Measurements from ENCODE around the gene OMP.

The OMP gene

GRCh38 chr11:77055101-77055561, 47.5 kb upstream of the OMP start:
- Histone ChIP-seq H3F3A (ENCODE audit: insufficient read depth, low read length) (no peaks in the 10 kb centered on the region), H3K36me3 (replicated peaks; ENCODE audit: insufficient read depth, low read length) (no peaks in the 10 kb centered on the region)
- TF ChIP-seq EZH2 (optimal IDR thresholded peaks at IDR 0.05; ENCODE audit: low read depth, low read length) (no peak), EZH2phosphoT487 (IDR thresholded peaks at IDR 0.05; ENCODE audit: low read length) (no peak), CTCF (IDR thresholded peaks at IDR 0.05; ENCODE audit: low read length) (no peak)

GRCh38 chr11:77055913-77056312, 46.7 kb upstream of the OMP start:
- Histone ChIP-seq H3F3A (ENCODE audit: insufficient read depth, low read length) (no peaks in the 10 kb centered on the region), H3K27ac (ENCODE audit: low read length) (no peak overlapping the region)

More at GRCh38 chr11:77055101-77055561, 47.5 kb upstream of the OMP start:
- no peak overlapping the region for H3K4me3 ChIP-seq (ENCODE audit: low read length)
- DNase-seq = no peak
- no peaks in the 10 kb centered on the region for H3K9me2 ChIP-seq (replicated peaks; ENCODE audit: insufficient read depth, low read length)
- H3K4me1 ChIP-seq (ENCODE audit: low read length) = no peaks in the 10 kb centered on the region
- H3K27me3 ChIP-seq (replicated peaks; ENCODE audit: insufficient read depth, low read length) = no peaks in the 10 kb centered on the region
- no peak overlapping the region for H3K9ac ChIP-seq (ENCODE audit: low read length)
- no peak overlapping the region for H3K27ac ChIP-seq (ENCODE audit: low read length)
- no peak overlapping the region for H2AFZ ChIP-seq (ENCODE audit: low read length)
- H3K79me2 ChIP-seq (ENCODE audit: low read length) = no peaks in the 10 kb centered on the region
- no peak overlapping the region for H3K4me2 ChIP-seq (ENCODE audit: low read depth, low read length)
- H4K20me1 ChIP-seq (ENCODE audit: insufficient read depth, low read length) = no peaks in the 10 kb centered on the region
- no peaks in the 10 kb centered on the region for H3K9me3 ChIP-seq (replicated peaks; ENCODE audit: insufficient read depth, low read length)

GRCh38 chr11:77056814-77057402, 45.7 kb upstream of the OMP start:
- H3K4me3 ChIP-seq (ENCODE audit: low read length) = no peak overlapping the region
- no peaks in the 10 kb centered on the region for H3K79me2 ChIP-seq (ENCODE audit: low read length)
- no peaks in the 10 kb centered on the region for H3K4me1 ChIP-seq (ENCODE audit: low read length)
- H3K27me3 ChIP-seq (replicated peaks; ENCODE audit: insufficient read depth, low read length) = no peaks in the 10 kb centered on the region
- no peak overlapping the region for H2AFZ ChIP-seq (ENCODE audit: low read length)
- no peak overlapping the region for H3K9ac ChIP-seq (ENCODE audit: low read length)
- H3K9me3 ChIP-seq (replicated peaks; ENCODE audit: insufficient read depth, low read length) = no peaks in the 10 kb centered on the region
- H3K27ac ChIP-seq (ENCODE audit: low read length) = no peak overlapping the region
- no peaks in the 10 kb centered on the region for H3K9me2 ChIP-seq (replicated peaks; ENCODE audit: insufficient read depth, low read length)
- TF ChIP-seq EZH2 (optimal IDR thresholded peaks at IDR 0.05; ENCODE audit: low read depth, low read length) (no peak), EZH2phosphoT487 (IDR thresholded peaks at IDR 0.05; ENCODE audit: low read length) (no peak), CTCF (IDR thresholded peaks at IDR 0.05; ENCODE audit: low read length) (no peak)
- no peaks in the 10 kb centered on the region for H3K36me3 ChIP-seq (replicated peaks; ENCODE audit: insufficient read depth, low read length)
- H4K20me1 ChIP-seq (ENCODE audit: insufficient read depth, low read length) = no peaks in the 10 kb centered on the region
- H3F3A ChIP-seq (ENCODE audit: insufficient read depth, low read length) = no peaks in the 10 kb centered on the region
- no peak overlapping the region for H3K4me2 ChIP-seq (ENCODE audit: low read depth, low read length)
- DNase-seq = no peak

More at GRCh38 chr11:77055913-77056312, 46.7 kb upstream of the OMP start:
- Histone ChIP-seq H4K20me1 (ENCODE audit: insufficient read depth, low read length) (no peaks in the 10 kb centered on the region), H3K36me3 (replicated peaks; ENCODE audit: insufficient read depth, low read length) (no peaks in the 10 kb centered on the region), H3K9me2 (replicated peaks; ENCODE audit: insufficient read depth, low read length) (no peaks in the 10 kb centered on the region), H3K27me3 (replicated peaks; ENCODE audit: insufficient read depth, low read length) (no peaks in the 10 kb centered on the region), H3K4me3 (ENCODE audit: low read length) (no peak overlapping the region), H3K79me2 (ENCODE audit: low read length) (no peaks in the 10 kb centered on the region), H3K9me3 (replicated peaks; ENCODE audit: insufficient read depth, low read length) (no peaks in the 10 kb centered on the region), H2AFZ (ENCODE audit: low read length) (no peak overlapping the region), H3K4me1 (ENCODE audit: low read length) (no peaks in the 10 kb centered on the region), H3K4me2 (ENCODE audit: low read depth, low read length) (no peak overlapping the region), H3K9ac (ENCODE audit: low read length) (no peak overlapping the region)
- TF ChIP-seq EZH2 (optimal IDR thresholded peaks at IDR 0.05; ENCODE audit: low read depth, low read length) = no peak
- TF ChIP-seq EZH2phosphoT487 (IDR thresholded peaks at IDR 0.05; ENCODE audit: low read length) = no peak
- no peak for TF ChIP-seq CTCF (IDR thresholded peaks at IDR 0.05; ENCODE audit: low read length)
- DNase-seq = no peak

Measured in MM.1S (cell line).